Glutamatergic neuron (in vitro differentiated cells): ENCODE results near the gene ZC3H15. TPM values are rescaled to one million over a fixed set of nuclear protein-coding genes. Genes with fewer than 3 reads are reported as not detected.

Experiments used
- DNase-seq: peaks from one replicate; pipeline ENCODE4 v3.0.0; 2022
- H3K27ac Mint-ChIP-seq: one replicate; pipeline ENCODE4 v1.8.0; 2020; ENCODE audit warnings: mild to moderate bottlenecking, mixed read lengths, inconsistent platforms; ENCODE audit not compliant: unreplicated experiment
- H3K27me3 Mint-ChIP-seq: one replicate; pipeline ENCODE4 v1.8.0; 2020; ENCODE audit warnings: mild to moderate bottlenecking, moderate library complexity, mixed read lengths, inconsistent platforms; ENCODE audit not compliant: unreplicated experiment
- H3K36me3 Mint-ChIP-seq: one replicate; pipeline ENCODE4 v1.8.0; 2020; ENCODE audit warnings: mild to moderate bottlenecking, mixed read lengths, inconsistent platforms; ENCODE audit not compliant: unreplicated experiment
- H3K4me1 Mint-ChIP-seq: one replicate; pipeline ENCODE4 v1.8.0; 2020; ENCODE audit warnings: mild to moderate bottlenecking, low read depth, mixed read lengths, inconsistent platforms; ENCODE audit not compliant: unreplicated experiment
- H3K4me3 Mint-ChIP-seq: one replicate; pipeline ENCODE4 v1.8.0; 2020; ENCODE audit warnings: mild to moderate bottlenecking, mixed read lengths, inconsistent platforms; ENCODE audit not compliant: unreplicated experiment
- H3K9me3 Mint-ChIP-seq: one replicate; pipeline ENCODE4 v1.8.0; 2020; ENCODE audit warnings: mild to moderate bottlenecking, moderate library complexity, mixed read lengths, inconsistent platforms; ENCODE audit not compliant: unreplicated experiment
- total RNA-seq: library from RNA; stranded (reverse); fragmentation: NEBNext Ultra II Directional; extraction: Animal tissue kit (Norgen Biotek cat#: 25700); gene quantifications from one replicate; pipeline ENCODE4 v1.2.1, GENCODE V29; 2021; ENCODE audit not compliant: unreplicated experiment
- TF ChIP-seq, protein P1 (sequence below): fragments of 200-600 bp; sonication (generic); IDR thresholded peaks from one replicate; pipeline ENCODE4 v1.5.0; 2021; ENCODE audit not compliant: partially characterized antibody, unreplicated experiment

The ZC3H15 gene
- total RNA-seq, 1 donor from 2014 or later: 79.7 TPM

DNA sequence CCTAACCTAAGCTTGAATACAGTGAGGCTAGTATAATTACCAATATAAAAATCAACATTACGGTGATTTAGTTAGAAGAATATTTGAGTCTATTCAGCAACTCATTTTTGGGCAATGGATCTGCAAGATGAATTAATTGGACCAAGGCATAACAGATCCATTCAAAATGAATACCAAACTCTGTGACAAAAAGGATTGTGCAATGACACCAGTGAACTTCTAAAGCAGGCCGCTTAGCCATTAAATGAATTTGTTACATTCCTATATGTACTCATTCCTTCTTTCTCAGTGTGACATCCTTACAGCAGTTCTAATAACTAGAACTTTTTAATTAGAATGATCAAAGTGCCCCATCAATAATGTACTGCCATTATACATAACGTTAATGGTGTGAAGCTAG is 44.3 kb downstream of the ZC3H15 start:
- Mint-ChIP-seq H3K4me1 (no peaks in the 10 kb centered on the region), H3K27ac (no peak overlapping the region), H3K9me3 (peaks cover 4% of the 10 kb centered on the region), H3K4me3 (no peak overlapping the region), H3K36me3 (peaks cover 8% of the 10 kb centered on the region), H3K27me3 (no peaks in the 10 kb centered on the region)
- TF ChIP-seq, protein P1, sequence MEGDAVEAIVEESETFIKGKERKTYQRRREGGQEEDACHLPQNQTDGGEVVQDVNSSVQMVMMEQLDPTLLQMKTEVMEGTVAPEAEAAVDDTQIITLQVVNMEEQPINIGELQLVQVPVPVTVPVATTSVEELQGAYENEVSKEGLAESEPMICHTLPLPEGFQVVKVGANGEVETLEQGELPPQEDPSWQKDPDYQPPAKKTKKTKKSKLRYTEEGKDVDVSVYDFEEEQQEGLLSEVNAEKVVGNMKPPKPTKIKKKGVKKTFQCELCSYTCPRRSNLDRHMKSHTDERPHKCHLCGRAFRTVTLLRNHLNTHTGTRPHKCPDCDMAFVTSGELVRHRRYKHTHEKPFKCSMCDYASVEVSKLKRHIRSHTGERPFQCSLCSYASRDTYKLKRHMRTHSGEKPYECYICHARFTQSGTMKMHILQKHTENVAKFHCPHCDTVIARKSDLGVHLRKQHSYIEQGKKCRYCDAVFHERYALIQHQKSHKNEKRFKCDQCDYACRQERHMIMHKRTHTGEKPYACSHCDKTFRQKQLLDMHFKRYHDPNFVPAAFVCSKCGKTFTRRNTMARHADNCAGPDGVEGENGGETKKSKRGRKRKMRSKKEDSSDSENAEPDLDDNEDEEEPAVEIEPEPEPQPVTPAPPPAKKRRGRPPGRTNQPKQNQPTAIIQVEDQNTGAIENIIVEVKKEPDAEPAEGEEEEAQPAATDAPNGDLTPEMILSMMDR: no peak
- no peak for DNase-seq

DNA sequence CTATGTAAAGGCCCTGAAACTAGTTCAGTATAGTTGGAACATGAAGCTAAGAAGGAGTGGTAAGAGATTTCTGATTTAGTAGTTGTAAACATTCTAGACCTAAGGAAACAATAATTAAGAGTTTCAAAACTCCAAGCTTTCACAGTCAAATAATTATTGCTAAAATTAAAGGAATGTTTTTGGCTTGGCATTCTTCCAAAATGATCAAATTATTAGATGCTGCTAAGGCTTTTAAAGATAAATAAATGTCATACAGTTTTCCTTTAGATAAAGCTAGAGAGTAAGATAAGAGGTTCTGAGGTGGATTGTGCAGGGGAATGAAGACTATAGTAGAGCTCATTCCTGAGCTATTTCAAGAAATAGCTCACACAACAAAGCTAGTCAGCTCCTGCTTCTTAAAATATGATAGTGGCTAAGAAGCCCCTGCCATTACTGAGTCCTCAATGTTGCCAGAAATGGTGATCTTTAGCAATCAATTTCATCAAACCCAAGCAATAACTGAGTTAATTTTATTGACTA is 45.3 kb downstream of the ZC3H15 start:
- no peak overlapping the region for H3K27ac Mint-ChIP-seq

DNA sequence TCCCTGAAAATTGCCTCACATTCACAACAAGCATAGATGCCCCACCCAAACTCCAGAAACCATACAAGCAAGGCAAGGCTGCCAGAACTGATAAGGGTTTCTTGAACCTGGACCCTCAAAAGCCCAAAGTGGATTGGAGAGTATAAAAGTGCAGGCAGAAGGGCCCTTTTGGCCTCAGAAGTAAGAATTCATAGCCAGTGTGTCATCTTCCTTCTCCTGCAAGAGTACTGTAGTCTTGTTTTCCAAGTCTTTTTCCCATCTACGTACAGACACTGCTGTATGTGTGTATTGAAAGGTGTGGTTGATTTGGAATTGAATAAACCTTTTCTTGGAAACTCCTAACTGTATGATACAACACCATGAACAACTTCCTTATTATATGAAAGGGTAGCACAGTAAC is 46.8 kb downstream of the ZC3H15 start:
- no peaks in the 10 kb centered on the region for H3K9me3 Mint-ChIP-seq
- TF ChIP-seq, protein P1: no peak
- H3K4me1 Mint-ChIP-seq: no peaks in the 10 kb centered on the region
- H3K36me3 Mint-ChIP-seq: no peaks in the 10 kb centered on the region
- DNase-seq: no peak
- H3K27me3 Mint-ChIP-seq: no peaks in the 10 kb centered on the region
- no peak overlapping the region for H3K27ac Mint-ChIP-seq
- no peak overlapping the region for H3K4me3 Mint-ChIP-seq

More for the DNA sequence above, 45.3 kb downstream of the ZC3H15 start:
- Mint-ChIP-seq H3K4me3 (no peak overlapping the region), H3K4me1 (no peaks in the 10 kb centered on the region), H3K36me3 (peaks cover 7% of the 10 kb centered on the region), H3K9me3 (peaks cover 4% of the 10 kb centered on the region), H3K27me3 (no peaks in the 10 kb centered on the region)
- no peak for DNase-seq
- TF ChIP-seq, protein P1: no peak

DNA sequence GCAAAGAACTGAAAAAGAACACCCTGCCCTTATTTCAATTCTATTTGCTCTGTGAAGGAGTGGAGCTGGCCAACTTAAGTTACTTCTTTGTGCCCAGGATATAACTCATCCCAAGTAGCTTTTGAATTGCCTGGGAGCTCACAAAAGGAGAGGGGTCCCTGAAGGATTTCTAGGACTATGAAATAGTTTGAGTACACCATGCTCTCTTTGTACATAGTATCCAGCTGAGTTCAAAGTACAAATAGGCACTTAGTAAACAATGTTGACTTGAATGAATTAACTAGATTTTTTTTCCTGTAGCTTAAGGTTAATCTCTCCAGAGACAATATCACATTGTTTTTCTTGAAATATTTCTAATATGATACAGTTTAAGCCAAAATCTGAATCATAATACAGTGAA is 47.7 kb downstream of the ZC3H15 start:
- H3K4me1 Mint-ChIP-seq: no peaks in the 10 kb centered on the region
- TF ChIP-seq, protein P1: no peak
- DNase-seq: no peak
- no peak overlapping the region for H3K4me3 Mint-ChIP-seq
- no peaks in the 10 kb centered on the region for H3K9me3 Mint-ChIP-seq
- H3K27ac Mint-ChIP-seq: no peak overlapping the region
- H3K36me3 Mint-ChIP-seq: no peaks in the 10 kb centered on the region
- H3K27me3 Mint-ChIP-seq: no peaks in the 10 kb centered on the region

DNA sequence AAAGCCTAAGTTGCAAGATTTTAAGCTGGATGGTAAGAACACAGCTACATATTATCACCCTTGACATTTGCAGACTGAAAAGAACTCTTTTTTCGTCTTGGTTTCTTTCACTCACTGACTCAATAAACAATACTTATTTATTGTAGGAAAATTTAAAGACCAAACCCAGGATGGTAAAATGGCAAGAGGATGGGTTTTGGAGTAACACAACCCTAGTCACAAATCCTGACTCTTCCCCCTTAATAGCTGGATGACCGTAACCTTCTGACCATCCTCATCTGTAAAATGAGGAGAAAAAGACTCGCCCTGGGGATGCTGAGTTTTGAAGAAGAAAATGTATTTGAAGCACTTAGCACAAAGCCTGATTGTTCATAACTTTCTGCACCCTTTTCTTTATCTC is 48.3 kb downstream of the ZC3H15 start:
- H3K9me3 Mint-ChIP-seq: no peaks in the 10 kb centered on the region
- no peak overlapping the region for H3K27ac Mint-ChIP-seq
- no peaks in the 10 kb centered on the region for H3K36me3 Mint-ChIP-seq
- TF ChIP-seq, protein P1: no peak
- no peaks in the 10 kb centered on the region for H3K27me3 Mint-ChIP-seq
- no peak overlapping the region for H3K4me3 Mint-ChIP-seq
- DNase-seq: no peak
- H3K4me1 Mint-ChIP-seq: no peaks in the 10 kb centered on the region
